ENCODE measurements around the gene DPYSL5.

DNA sequence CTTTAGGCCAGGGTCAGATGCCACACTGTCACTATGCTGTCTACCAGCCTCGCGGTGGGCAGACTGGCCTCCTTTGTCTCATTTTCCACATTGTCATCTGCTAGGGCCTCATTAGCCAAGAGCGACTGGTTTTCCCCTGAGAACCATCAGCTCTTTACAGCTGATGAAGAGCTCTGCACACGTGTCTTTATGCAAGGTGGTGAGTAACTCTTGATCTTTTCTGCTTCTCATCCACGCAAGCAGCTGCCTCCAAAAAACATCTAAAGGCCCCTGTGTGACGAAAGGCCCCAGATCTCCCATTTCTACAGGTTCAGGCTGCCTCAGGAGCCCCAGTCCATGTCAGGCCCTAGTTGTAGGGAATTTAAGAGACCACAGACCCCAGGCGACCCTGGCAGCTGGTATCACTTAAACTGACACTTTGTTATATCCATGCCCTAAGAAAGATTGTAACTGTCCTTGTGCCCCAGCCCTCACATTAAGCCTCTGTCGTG, 52.9 kb downstream of the DPYSL5 start:
- no peak for TF ChIP-seq SMC3 (conservative IDR thresholded peaks at IDR 0.05; ENCODE audit: poor library complexity)
- TF ChIP-seq EP300 (conservative IDR thresholded peaks at IDR 0.05; ENCODE audit: poor library complexity, severe bottlenecking) = no peak
- TF ChIP-seq MXI1 (conservative IDR thresholded peaks at IDR 0.05; ENCODE audit: poor library complexity, severe bottlenecking) = no peak
- TF ChIP-seq TAF1 (IDR thresholded peaks at IDR 0.05; ENCODE audit: low read depth) = no peak

Data from neural cell (in vitro differentiated cells).